ENCODE measurements around the gene BRD8.
"Not testable (repeated sequence)": the region's sequence is repeated elsewhere in the genome, so short reads cannot be mapped to it uniquely, and the experiment has no call there.

BRD8 gene

GRCh38 chr5:138159666-138160065 lies 18.8 kb downstream of the BRD8 start:
- no peak for TF ChIP-seq CTCF (conservative IDR thresholded peaks at IDR 0.05)

GRCh38 chr5:138157626-138158025 lies 20.8 kb downstream of the BRD8 start:
- H3K27ac ChIP-seq = no peak overlapping the region
- no peak for TF ChIP-seq CTCF (conservative IDR thresholded peaks at IDR 0.05)

More at GRCh38 chr5:138159666-138160065, 18.8 kb downstream of the BRD8 start:
- H3K27ac ChIP-seq = no peak overlapping the region

- H3K27ac ChIP-seq = not testable (repeated sequence)
Observed at GRCh38 chr5:138155977-138156376, 22.5 kb downstream of the BRD8 start.

- H3K27ac ChIP-seq = no peak overlapping the region
- no peak for TF ChIP-seq CTCF (conservative IDR thresholded peaks at IDR 0.05)
Observed at GRCh38 chr5:138149530-138149929, 28.9 kb downstream of the BRD8 start.

GRCh38 chr5:138148811-138149210 lies 29.6 kb downstream of the BRD8 start:
- no peak for TF ChIP-seq CTCF (conservative IDR thresholded peaks at IDR 0.05)
- H3K27ac ChIP-seq = no peak overlapping the region

- not testable (repeated sequence) for H3K27ac ChIP-seq
Observed at GRCh38 chr5:138143578-138143977, 34.9 kb downstream of the BRD8 start.

- no peak overlapping the region for H3K27ac ChIP-seq
- TF ChIP-seq CTCF (conservative IDR thresholded peaks at IDR 0.05) = no peak
Observed at GRCh38 chr5:138141734-138142133, 36.7 kb downstream of the BRD8 start.

- H3K27ac ChIP-seq = no peak overlapping the region
- TF ChIP-seq CTCF (conservative IDR thresholded peaks at IDR 0.05) = no peak
Observed at GRCh38 chr5:138140268-138140667, 38.2 kb downstream of the BRD8 start.

GRCh38 chr5:138139781-138140090 lies 38.7 kb downstream of the BRD8 start:
- no peak for TF ChIP-seq CTCF (conservative IDR thresholded peaks at IDR 0.05)
- peak overlapping the region; percentile 18; the same call in 1 of the 2 replicates for H3K27ac ChIP-seq
